ENCODE measurements around the gene UPF3A. TPM values are rescaled to one million over a fixed set of nuclear protein-coding genes. Genes with fewer than 3 reads are reported as not detected.

Gene UPF3A
- total RNA-seq, 1 donor from 2014 or later, result 19.5 TPM

GRCh38 chr13:114275304-114275703, 6.1 kb upstream of the UPF3A start:
- TF ChIP-seq CTCF (conservative IDR thresholded peaks at IDR 0.05; ENCODE audit: low read depth, low read length), result no peak
- DNase-seq (ENCODE audit: low read depth), result no peak
- no peak overlapping the region for H3K4me3 ChIP-seq (ENCODE audit: low read depth, low read length)

- TF ChIP-seq CTCF (conservative IDR thresholded peaks at IDR 0.05; ENCODE audit: low read depth, low read length), result no peak
- no peak overlapping the region for H3K4me3 ChIP-seq (ENCODE audit: low read depth, low read length)
- no peak for DNase-seq (ENCODE audit: low read depth)
Measured at GRCh38 chr13:114279146-114279545, 2.3 kb upstream of the UPF3A start.

- no peak for TF ChIP-seq CTCF (conservative IDR thresholded peaks at IDR 0.05; ENCODE audit: low read depth, low read length)
- DNase-seq (ENCODE audit: low read depth), result no peak
- H3K4me3 ChIP-seq (ENCODE audit: low read depth, low read length), result no peak overlapping the region
Measured at GRCh38 chr13:114279758-114280355, 1.5 kb upstream of the UPF3A start.

GRCh38 chr13:114282041-114282670, 755 bp downstream of the UPF3A start:
- TF ChIP-seq CTCF (conservative IDR thresholded peaks at IDR 0.05; ENCODE audit: low read depth, low read length), result no peak
- no peak for DNase-seq (ENCODE audit: low read depth)
- peak overlapping the region; percentile 63 for H3K4me3 ChIP-seq (ENCODE audit: low read depth, low read length)

GRCh38 chr13:114283576-114283975, 2.2 kb downstream of the UPF3A start:
- TF ChIP-seq CTCF (conservative IDR thresholded peaks at IDR 0.05; ENCODE audit: low read depth, low read length), result no peak
- no peak for DNase-seq (ENCODE audit: low read depth)
- H3K4me3 ChIP-seq (ENCODE audit: low read depth, low read length), result peak overlapping the region; percentile 9

GRCh38 chr13:114284680-114285079, 3.3 kb downstream of the UPF3A start:
- H3K4me3 ChIP-seq (ENCODE audit: low read depth, low read length), result no peak overlapping the region
- TF ChIP-seq CTCF (conservative IDR thresholded peaks at IDR 0.05; ENCODE audit: low read depth, low read length), result no peak
- DNase-seq (ENCODE audit: low read depth), result no peak
